ENCODE data around the gene GLT1D1.

DNA sequence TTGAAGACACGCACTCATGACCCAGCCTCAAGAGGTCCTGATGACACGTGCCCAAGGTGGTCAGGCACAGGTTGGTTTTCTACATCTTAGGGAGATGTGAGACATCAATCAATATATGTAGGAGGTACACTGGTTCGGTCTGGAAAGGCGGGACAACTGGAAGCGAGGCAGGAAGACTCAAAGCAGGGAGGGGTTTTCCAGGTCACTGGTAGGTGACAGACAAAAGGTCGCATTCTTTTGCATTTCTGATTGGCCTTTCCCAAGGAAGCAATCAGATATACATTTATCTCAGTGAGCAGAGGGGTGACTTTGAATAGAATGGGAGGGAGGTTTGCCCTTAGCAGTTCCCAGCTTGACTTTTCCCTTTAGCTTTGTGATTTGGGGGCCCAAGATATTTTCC is 38.6 kb downstream of the GLT1D1 start:
- TF ChIP-seq POLR2AphosphoS5 (IDR thresholded peaks at IDR 0.05; ENCODE audit: low read depth, low read length) (no peak), REST (IDR thresholded peaks at IDR 0.05; ENCODE audit: insufficient read depth in 1 of 2, low read depth in 2 of 2, low read length in 2 of 2) (no peak)

All from PFSK-1 (cell line).